Peyer's patch (tissue), 4 donors: Measurements from ENCODE around the gene B4GALNT4. TPM values are rescaled to one million over a fixed set of nuclear protein-coding genes. Genes with fewer than 3 reads are reported as not detected.
"Not testable (repeated sequence)": the region's sequence is repeated elsewhere in the genome, so short reads cannot be mapped to it uniquely, and the experiment has no call there.

ENCODE experiments used
- DNase-seq, 3 donors: peaks; one replicate each; pipeline ENCODE4 v3.0.0-alpha.2; 2017 to 2019
- H3K27ac ChIP-seq, 4 donors: fragments of 200-600 bp; sonication (generic); one replicate each; pipeline ENCODE4 v1.5.1; 2016 to 2019
- H3K27me3 ChIP-seq, 2 donors: fragments of 200-600 bp; sonication (generic); one replicate each; pipeline ENCODE4 v1.5.1; 2019
- H3K36me3 ChIP-seq, 3 donors: fragments of 200-600 bp; sonication (generic); one replicate each; pipeline ENCODE4 v1.5.1; 2016 to 2019
- H3K4me1 ChIP-seq, 4 donors: fragments of 200-600 bp; sonication (generic); one replicate each; pipeline ENCODE4 v1.5.1; 2016 to 2019
- H3K4me3 ChIP-seq, 4 donors: fragments of 200-600 bp; sonication (generic); 1 replicate in 3 of 4; 2 replicates in 1 of 4; pipeline ENCODE4 v1.5.1; 2016 to 2019; ENCODE audit warnings: mild to moderate bottlenecking in 1 of 4
- H3K9me3 ChIP-seq, 4 donors: fragments of 200-600 bp; sonication (generic); one replicate each; pipeline ENCODE4 v1.5.1; 2016 to 2019; ENCODE audit warnings: mild to moderate bottlenecking in 1 of 4
- CTCF ChIP-seq, 6 experiments: fragments of 450-650 bp in 4 of 6; fragments of 200-600 bp in 2 of 6; sonication (generic) in 1 of 6; IDR thresholded peaks; one replicate each; pipeline ENCODE4 v1.5.1; 2017 to 2019; ENCODE audit warnings: antibody characterized with exemption in 6 of 6, mild to moderate bottlenecking in 3 of 6, moderate library complexity in 1 of 6
- POLR2A ChIP-seq, 2 donors: fragments of 450-650 bp; IDR thresholded peaks; one replicate each; pipeline ENCODE4 v1.5.1; 2017; ENCODE audit warnings: antibody characterized with exemption in 2 of 2, mild to moderate bottlenecking in 2 of 2, moderate library complexity in 2 of 2
- total RNA-seq, 4 donors: library from RNA; depleted of rRNA; stranded (reverse); fragments of >200 nt; gene quantifications; one replicate each; pipeline ENCODE4 v1.1.0, GENCODE V29; 2016

The B4GALNT4 gene
- total RNA-seq, 4 donors from 2014 or later, result 2.5 to 36.3 (median 9.3) TPM

GRCh38 chr11:362642-363442 is 6.5 kb upstream of the B4GALNT4 start:
- H3K36me3 ChIP-seq, result no peaks in the 10 kb centered on the region
- no peaks in the 10 kb centered on the region for H3K9me3 ChIP-seq
- no peak overlapping the region for H3K4me3 ChIP-seq
- no peaks in the 10 kb centered on the region for H3K4me1 ChIP-seq
- peaks cover 0 to under 1% of the 10 kb centered on the region in 2 donors for H3K27me3 ChIP-seq
- H3K27ac ChIP-seq, result no peak overlapping the region
- no peak for DNase-seq
- no peak for TF ChIP-seq CTCF (IDR thresholded peaks at IDR 0.05)
- no peak for TF ChIP-seq POLR2A (IDR thresholded peaks at IDR 0.05)

GRCh38 chr11:363443-363805 is 5.9 kb upstream of the B4GALNT4 start:
- H3K36me3 ChIP-seq, H3K9me3 ChIP-seq, H3K27ac ChIP-seq, H3K27me3 ChIP-seq, DNase-seq, H3K4me1 ChIP-seq, H3K4me3 ChIP-seq: not testable (repeated sequence)

- Histone ChIP-seq H3K4me3 (no peak overlapping the region), H3K9me3 (no peaks in the 10 kb centered on the region), H3K4me1 (peaks cover 0 to 7% (median 3%) of the 10 kb centered on the region in 4 donors), H3K27ac (peak overlapping the region in 1 of 4 donors; percentile 21), H3K36me3 (no peaks in the 10 kb centered on the region), H3K27me3 (peaks cover 0 to 9% of the 10 kb centered on the region in 2 donors)
- no peak for TF ChIP-seq POLR2A (IDR thresholded peaks at IDR 0.05)
- TF ChIP-seq CTCF (IDR thresholded peaks at IDR 0.05), result peak; percentile 35 to 93 (median 54)
- peak; percentile 55 to 92 (median 76) for DNase-seq
Observed at GRCh38 chr11:363948-364761, 5.1 kb upstream of the B4GALNT4 start.

GRCh38 chr11:364991-365725 is 4.1 kb upstream of the B4GALNT4 start:
- no peak overlapping the region for H3K27ac ChIP-seq
- H3K36me3 ChIP-seq, result no peaks in the 10 kb centered on the region
- peaks cover 0 to 9% of the 10 kb centered on the region in 2 donors for H3K27me3 ChIP-seq
- H3K9me3 ChIP-seq, result no peaks in the 10 kb centered on the region
- TF ChIP-seq CTCF (IDR thresholded peaks at IDR 0.05) (no peak), POLR2A (IDR thresholded peaks at IDR 0.05) (no peak)
- H3K4me1 ChIP-seq, result peaks cover 0 to 7% (median 3%) of the 10 kb centered on the region in 4 donors
- DNase-seq, result peak in 1 of 3 donors; percentile 37
- H3K4me3 ChIP-seq, result no peak overlapping the region

GRCh38 chr11:365831-366230 is 3.5 kb upstream of the B4GALNT4 start:
- Histone ChIP-seq H3K27me3 (peaks cover 0 to 9% of the 10 kb centered on the region in 2 donors), H3K27ac (no peak overlapping the region), H3K36me3 (no peaks in the 10 kb centered on the region), H3K4me1 (peaks cover 0 to 7% (median 3%) of the 10 kb centered on the region in 4 donors), H3K4me3 (no peak overlapping the region), H3K9me3 (no peaks in the 10 kb centered on the region)
- TF ChIP-seq CTCF (IDR thresholded peaks at IDR 0.05) (no peak), POLR2A (IDR thresholded peaks at IDR 0.05) (no peak)
- DNase-seq, result peak in 1 of 3 donors; percentile 40
